GM12878 (cell line): ENCODE data around the gene AVEN. TPM values are rescaled to one million over a fixed set of nuclear protein-coding genes. Genes with fewer than 3 reads are reported as not detected.

Experiments
- ATAC-seq: fragments of 200-7000 bp; cut with Tn5 transposase; 3 replicates; pipeline ENCODE4 v1.9.1; 2020; ENCODE audit warnings: mild to moderate bottlenecking, moderate library complexity
- BruUV-seq: library from RNA; stranded (reverse); fragments of 400-500 nt; replicated peaks from 2 replicates; lab custom pipeline; 2021; lab: Mats Ljungman, UMichigan
- CTCF ChIA-PET: fragments of 300-600 bp; sonication (Branson Sonifier 250); formaldehyde crosslinking; extraction: SDS; loops from one replicate; lab custom pipeline; 2021; ENCODE audit warnings: inconsistent platforms; lab: Yijun Ruan, JAX
- POLR2A ChIA-PET: fragments of 350-600 bp; formaldehyde crosslinking; extraction: SDS; loops from one replicate; lab custom pipeline; 2021; ENCODE audit warnings: inconsistent platforms; lab: Charles Lee
- RAD21 ChIA-PET: fragments of 300-600 bp; sonication (Branson Sonifier 250); formaldehyde crosslinking; loops from one replicate; lab custom pipeline; 2023; ENCODE audit warnings: antibody characterized with exemption; ENCODE audit not compliant: unreplicated experiment; lab: Charles Lee
- SMC1A ChIA-PET: fragments of 300-600 bp; sonication (Branson Sonifier 250); formaldehyde crosslinking; loops from one replicate; lab custom pipeline; 2023; ENCODE audit not compliant: unreplicated experiment, uncharacterized antibody; lab: Charles Lee
- DNase-seq: peaks from one replicate; pipeline ENCODE4 v3.0.0-alpha.2; 2011; ENCODE audit warnings: low read depth, low spot score
- FAIRE-seq: peaks from 3 replicates; lab custom pipeline; 2011; peaks lifted over from hg19 to GRCh38; lab: Jason Lieb, UNC
- H2AFZ ChIP-seq: 2 replicates; pipeline ENCODE4 v1.6.0; 2011; ENCODE audit warnings: low read depth, low read length, control low read depth; ENCODE audit not compliant: control insufficient read depth
- H3K27ac ChIP-seq: 2 replicates; pipeline ENCODE4 v1.5.1; 2011; ENCODE audit warnings: control low read depth; ENCODE audit not compliant: control insufficient read depth, insufficient read depth
- H3K27me3 ChIP-seq, 2 experiments: replicated peaks in 1 of 2; 2 replicates each; pipeline versions ENCODE4 v1.6.0 to v1.6.1; 2011; ENCODE audit warnings: low read length in 1 of 2; ENCODE audit not compliant: control insufficient read depth in 2 of 2, insufficient read depth in 2 of 2
- H3K36me3 ChIP-seq, 2 experiments: 2 replicates each; pipeline ENCODE4 v1.5.1; 2011; ENCODE audit warnings: low read length in 1 of 2; ENCODE audit not compliant: control insufficient read depth in 2 of 2, insufficient read depth in 2 of 2
- H3K4me1 ChIP-seq: 2 replicates; pipeline ENCODE4 v1.6.1; 2011; ENCODE audit warnings: mild to moderate bottlenecking, low read length, moderate library complexity, mixed read lengths; ENCODE audit not compliant: control insufficient read depth, insufficient read depth
- H3K4me2 ChIP-seq: 2 replicates; pipeline ENCODE4 v1.6.0; 2011; ENCODE audit warnings: control low read depth; ENCODE audit not compliant: control insufficient read depth, insufficient read depth
- H3K4me3 ChIP-seq: fragments of 200-600 bp; sonication (generic); 2 replicates; pipeline ENCODE4 v1.5.1; 2016
- H3K79me2 ChIP-seq: 2 replicates; pipeline ENCODE4 v1.6.0; 2011; ENCODE audit warnings: low read length; ENCODE audit not compliant: control insufficient read depth, insufficient read depth
- H3K9ac ChIP-seq: 2 replicates; pipeline ENCODE4 v1.8.0; 2011; ENCODE audit warnings: low read length, control low read depth, mixed read lengths; ENCODE audit not compliant: control insufficient read depth, insufficient read depth
- H3K9me3 ChIP-seq: replicated peaks from 3 replicates; pipeline ENCODE4 v1.5.1; 2011; ENCODE audit warnings: mild to moderate bottlenecking, low read length; ENCODE audit not compliant: control insufficient read depth, insufficient read depth
- H4K20me1 ChIP-seq: 2 replicates; pipeline ENCODE4 v1.6.0; 2011; ENCODE audit not compliant: control insufficient read depth, insufficient read depth
- LARP7 ChIP-seq: fragments of 450-650 bp; IDR thresholded peaks from 2 replicates; pipeline ENCODE4 v1.6.1; 2017; ENCODE audit warnings: mild to moderate bottlenecking
- MYB ChIP-seq: fragments of 150-350 bp; IDR thresholded peaks from 2 replicates; pipeline ENCODE4 v1.6.1; 2014; ENCODE audit warnings: mild to moderate bottlenecking, low read depth, low read length, borderline replicate concordance
- RAD51 ChIP-seq: fragments of 450-650 bp; IDR thresholded peaks from 2 replicates; pipeline ENCODE4 v1.6.1; 2016; ENCODE audit warnings: moderate library complexity, mild to moderate bottlenecking, inconsistent platforms
- SRF ChIP-seq, 2 experiments: IDR thresholded peaks; 2 replicates each; pipeline ENCODE4 v1.6.1; 2011; ENCODE audit warnings: low read depth in 2 of 2, low read length in 2 of 2, mild to moderate bottlenecking in 1 of 2, moderate library complexity in 1 of 2
- TBL1XR1 ChIP-seq: IDR thresholded peaks from 2 replicates; pipeline ENCODE4 v1.6.1; 2012; ENCODE audit warnings: low read depth, low read length, improper control_type of control experiment
- ZNF622 ChIP-seq: fragments of 450-650 bp; IDR thresholded peaks from 2 replicates; pipeline ENCODE4 v1.6.1; 2017; ENCODE audit warnings: mild to moderate bottlenecking, inconsistent platforms
- WGBS: methylation state at CpG from one replicate; pipeline ENCODE4 v1.1.6; 2016; ENCODE audit warnings: low lambda C conversion rate; ENCODE audit not compliant: insufficient replicate concordance, insufficient coverage; ENCODE audit errors: missing lambda C conversion rate; 5-methylcytosine and 5-hydroxymethylcytosine counted together
- in situ Hi-C: fragments of 300-500 bp; cut with MboI; formaldehyde crosslinking; loops from 9 replicates; pipeline ENCODE4 v1.14.3; 2018; ENCODE audit warnings: mixed read lengths
- intact Hi-C: fragments of 100-400 bp; cut with micrococcal nuclease; formaldehyde crosslinking; loops from one replicate; pipeline ENCODE4 v1.14.2; 2022; ENCODE audit not compliant: unreplicated experiment
- polyA plus RNA-seq, 11 experiments: library from polyadenylated mRNA; depleted of rRNA in 4 of 11; unstranded in 6 of 11; stranded (reverse) in 5 of 11; fragments of >200 nt; fragmentation: Nextera tagmentation in 4 of 11; fragmentation: Illumina TruSeq in 1 of 11; extraction: Ambion mirVana in 4 of 11; extraction: Trizol in 1 of 11; gene quantifications; 1 replicate in 1 of 11; 2 replicates in 10 of 11; pipeline versions ENCODE4 v1.2.1 to v1.2.3, GENCODE V29; 2011 to 2016; ENCODE audit warnings: inconsistent platforms in 2 of 11, missing spikeins in 2 of 11, low read depth in 1 of 11
- total RNA-seq, 4 experiments: library from RNA; depleted of rRNA in 3 of 4; stranded (reverse); fragments of >200 nt in 3 of 4; fragmentation: Illumina TruSeq in 1 of 4; extraction: Trizol in 1 of 4; gene quantifications; 2 replicates each; pipeline versions ENCODE4 v1.2.1 to v1.2.3, GENCODE V29; 2013 to 2021
- TF ChIP-seq, protein P1 (sequence below): fragments of 450-650 bp; IDR thresholded peaks from 2 replicates; pipeline ENCODE4 v1.6.1; 2016; ENCODE audit warnings: mild to moderate bottlenecking, moderate library complexity, borderline replicate concordance

AVEN gene
- total and polyA plus RNA-seq, 10 of the 15 experiments (the other 5 are each of a cell fraction or from before 2014, with no cell fraction given): 1.4 to 15.1 (median 10.5) TPM

DNA sequence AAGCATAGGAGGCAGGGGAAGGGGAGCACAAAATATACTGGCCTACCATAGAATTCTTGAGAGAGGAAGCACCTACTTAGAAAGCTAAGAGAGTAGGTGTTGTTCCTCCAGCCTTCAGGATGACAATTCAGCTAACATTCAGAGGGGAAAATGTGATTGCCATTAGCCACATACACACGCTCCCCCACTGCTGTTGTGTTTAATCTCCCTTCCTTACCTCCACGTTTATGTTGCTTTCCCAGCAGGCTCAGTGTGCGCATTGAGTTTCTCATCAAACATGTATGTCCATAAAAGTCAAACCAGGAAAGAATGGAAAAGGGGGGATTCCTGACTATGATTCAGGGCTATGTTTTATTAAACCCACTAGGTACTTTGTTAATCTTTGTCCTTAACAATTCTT lies 215.9 kb downstream of the AVEN start:
- POLR2A ChIA-PET: no interaction called here
- Histone ChIP-seq H3K79me2 (no peaks in the 10 kb centered on the region), H3K4me2 (no peak overlapping the region), H3K4me3 (no peak overlapping the region), H4K20me1 (no peaks in the 10 kb centered on the region), H3K27ac (no peak overlapping the region), H2AFZ (no peak overlapping the region), H3K9ac (no peak overlapping the region), H3K36me3 (no peaks in the 10 kb centered on the region), H3K4me1 (no peaks in the 10 kb centered on the region), H3K9me3 (no peaks in the 10 kb centered on the region), H3K27me3 (no peaks in the 10 kb centered on the region; a peak in 2 of 4 replicates)
- TF ChIP-seq LARP7: no peak
- no peak for TF ChIP-seq ZNF622
- TF ChIP-seq TBL1XR1: no peak
- TF ChIP-seq SRF (IDR thresholded peaks at IDR 0.05; ENCODE audit: low read depth in 2 of 2, low read length in 2 of 2): no peak
- no peak for TF ChIP-seq MYB
- no peak for TF ChIP-seq RAD51
- TF ChIP-seq, protein P1, sequence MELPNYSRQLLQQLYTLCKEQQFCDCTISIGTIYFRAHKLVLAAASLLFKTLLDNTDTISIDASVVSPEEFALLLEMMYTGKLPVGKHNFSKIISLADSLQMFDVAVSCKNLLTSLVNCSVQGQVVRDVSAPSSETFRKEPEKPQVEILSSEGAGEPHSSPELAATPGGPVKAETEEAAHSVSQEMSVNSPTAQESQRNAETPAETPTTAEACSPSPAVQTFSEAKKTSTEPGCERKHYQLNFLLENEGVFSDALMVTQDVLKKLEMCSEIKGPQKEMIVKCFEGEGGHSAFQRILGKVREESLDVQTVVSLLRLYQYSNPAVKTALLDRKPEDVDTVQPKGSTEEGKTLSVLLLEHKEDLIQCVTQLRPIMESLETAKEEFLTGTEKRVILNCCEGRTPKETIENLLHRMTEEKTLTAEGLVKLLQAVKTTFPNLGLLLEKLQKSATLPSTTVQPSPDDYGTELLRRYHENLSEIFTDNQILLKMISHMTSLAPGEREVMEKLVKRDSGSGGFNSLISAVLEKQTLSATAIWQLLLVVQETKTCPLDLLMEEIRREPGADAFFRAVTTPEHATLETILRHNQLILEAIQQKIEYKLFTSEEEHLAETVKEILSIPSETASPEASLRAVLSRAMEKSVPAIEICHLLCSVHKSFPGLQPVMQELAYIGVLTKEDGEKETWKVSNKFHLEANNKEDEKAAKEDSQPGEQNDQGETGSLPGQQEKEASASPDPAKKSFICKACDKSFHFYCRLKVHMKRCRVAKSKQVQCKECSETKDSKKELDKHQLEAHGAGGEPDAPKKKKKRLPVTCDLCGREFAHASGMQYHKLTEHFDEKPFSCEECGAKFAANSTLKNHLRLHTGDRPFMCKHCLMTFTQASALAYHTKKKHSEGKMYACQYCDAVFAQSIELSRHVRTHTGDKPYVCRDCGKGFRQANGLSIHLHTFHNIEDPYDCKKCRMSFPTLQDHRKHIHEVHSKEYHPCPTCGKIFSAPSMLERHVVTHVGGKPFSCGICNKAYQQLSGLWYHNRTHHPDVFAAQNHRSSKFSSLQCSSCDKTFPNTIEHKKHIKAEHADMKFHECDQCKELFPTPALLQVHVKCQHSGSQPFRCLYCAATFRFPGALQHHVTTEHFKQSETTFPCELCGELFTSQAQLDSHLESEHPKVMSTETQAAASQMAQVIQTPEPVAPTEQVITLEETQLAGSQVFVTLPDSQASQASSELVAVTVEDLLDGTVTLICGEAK: no peak
- no TSS peak for BruUV-seq
- SMC1A ChIA-PET: interaction anchor here (0.6 kb wide), 1 partner anchor 622 kb away, joined by 3 read pairs; no protein-coding TSS in a partner anchor
- ATAC-seq: no peak
- intact Hi-C loops: no loop called here
- no peak for DNase-seq
- FAIRE-seq: no peak
- CTCF ChIA-PET: interaction anchor here (0.9 kb wide), 1 partner anchor 82 kb away, joined by 3 read pairs; no protein-coding TSS in a partner anchor
- 36% methylated on average over 3 of the region's 3 CpGs for WGBS
- RAD21 ChIA-PET: no interaction called here
- in situ Hi-C loops: no loop called here
